Esophagus muscularis mucosa (tissue), 3 donors: ENCODE measurements around the gene NPPB.

Source experiments
- POLR2A ChIP-seq: fragments of 450-650 bp; IDR thresholded peaks from one replicate; pipeline ENCODE4 v1.6.1; 2017; ENCODE audit warnings: antibody characterized with exemption, moderate library complexity, mild to moderate bottlenecking, low read depth
- TF ChIP-seq, protein P1 (sequence below), 3 experiments: fragments of 200-600 bp in 2 of 3; fragments of 450-650 bp in 1 of 3; sonication (generic) in 2 of 3; IDR thresholded peaks; one replicate each; pipeline ENCODE4 v1.5.1; 2017 to 2019; ENCODE audit warnings: antibody characterized with exemption in 3 of 3, mild to moderate bottlenecking in 2 of 3, moderate library complexity in 1 of 3

DNA sequence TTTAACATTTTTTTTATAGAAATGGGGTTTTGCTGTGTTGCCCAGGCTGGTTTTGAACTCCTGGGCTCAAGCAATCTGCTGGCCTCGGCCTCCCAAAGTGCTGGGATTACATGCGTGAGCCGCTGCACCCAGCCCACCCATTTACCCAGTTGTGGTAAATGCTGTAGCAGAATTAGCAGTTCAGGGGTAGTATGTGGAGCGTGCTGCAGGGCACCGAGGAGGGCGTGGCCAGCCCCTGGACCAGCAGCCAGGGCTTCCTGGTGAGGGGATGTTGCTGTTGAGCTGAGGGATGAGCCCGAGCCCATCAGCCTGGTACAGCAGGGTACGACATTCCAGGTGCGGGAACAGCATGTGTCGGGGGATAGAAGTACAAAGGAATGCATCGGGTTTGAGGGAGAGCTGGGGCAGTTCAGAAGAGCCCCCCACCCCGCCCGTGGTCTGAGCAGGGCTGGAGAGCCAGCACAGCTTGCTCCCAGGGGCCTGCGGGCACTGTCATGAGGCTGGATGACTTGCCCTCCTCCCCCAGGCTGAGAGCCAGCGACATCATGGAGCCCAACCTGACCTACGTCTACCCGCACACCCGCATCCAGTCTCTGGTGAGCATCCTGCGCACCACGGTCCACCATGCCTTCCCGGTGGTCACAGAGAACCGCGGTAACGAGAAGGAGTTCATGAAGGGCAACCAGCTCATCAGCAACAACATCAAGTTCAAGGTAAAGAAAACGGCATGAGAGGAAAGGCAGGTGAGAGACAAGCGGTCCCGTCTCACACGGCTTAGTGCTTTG is 23.1 kb downstream of the NPPB start:
- TF ChIP-seq, protein P1, sequence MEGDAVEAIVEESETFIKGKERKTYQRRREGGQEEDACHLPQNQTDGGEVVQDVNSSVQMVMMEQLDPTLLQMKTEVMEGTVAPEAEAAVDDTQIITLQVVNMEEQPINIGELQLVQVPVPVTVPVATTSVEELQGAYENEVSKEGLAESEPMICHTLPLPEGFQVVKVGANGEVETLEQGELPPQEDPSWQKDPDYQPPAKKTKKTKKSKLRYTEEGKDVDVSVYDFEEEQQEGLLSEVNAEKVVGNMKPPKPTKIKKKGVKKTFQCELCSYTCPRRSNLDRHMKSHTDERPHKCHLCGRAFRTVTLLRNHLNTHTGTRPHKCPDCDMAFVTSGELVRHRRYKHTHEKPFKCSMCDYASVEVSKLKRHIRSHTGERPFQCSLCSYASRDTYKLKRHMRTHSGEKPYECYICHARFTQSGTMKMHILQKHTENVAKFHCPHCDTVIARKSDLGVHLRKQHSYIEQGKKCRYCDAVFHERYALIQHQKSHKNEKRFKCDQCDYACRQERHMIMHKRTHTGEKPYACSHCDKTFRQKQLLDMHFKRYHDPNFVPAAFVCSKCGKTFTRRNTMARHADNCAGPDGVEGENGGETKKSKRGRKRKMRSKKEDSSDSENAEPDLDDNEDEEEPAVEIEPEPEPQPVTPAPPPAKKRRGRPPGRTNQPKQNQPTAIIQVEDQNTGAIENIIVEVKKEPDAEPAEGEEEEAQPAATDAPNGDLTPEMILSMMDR (IDR thresholded peaks at IDR 0.05): no peak
- TF ChIP-seq POLR2A: no peak
